ENCODE results near the gene AGBL3. TPM values are rescaled to one million over a fixed set of nuclear protein-coding genes. Genes with fewer than 3 reads are reported as not detected.
A peak's percentile ranks its signal among the peaks of the same experiment; 100 is the strongest.

The AGBL3 gene
- total RNA-seq, 1 donor: 2.2 TPM

- Histone ChIP-seq H3K4me2 (ENCODE audit: insufficient read depth, low read length) (no peak overlapping the region), H2AFZ (ENCODE audit: low read length) (no peak overlapping the region), H3K79me2 (ENCODE audit: insufficient read depth, low read length) (peaks cover 26% of the 10 kb centered on the region), H4K20me1 (ENCODE audit: insufficient read depth, low read length) (peaks cover 9% of the 10 kb centered on the region), H3K27me3 (ENCODE audit: insufficient read depth, low read length) (no peaks in the 10 kb centered on the region), H3K36me3 (ENCODE audit: insufficient read depth, low read length) (peaks cover 94% of the 10 kb centered on the region), H3K27ac (ENCODE audit: low read depth, low read length) (peak overlapping the region; percentile 70), H3K4me1 (ENCODE audit: insufficient read depth, low read length) (peaks cover 46% of the 10 kb centered on the region), H3K9me3 (ENCODE audit: low read depth, low read length) (no peaks in the 10 kb centered on the region), H3K4me3 (ENCODE audit: insufficient read depth, low read length) (no peak overlapping the region)
- no peak for TF ChIP-seq CTCF (IDR thresholded peaks at IDR 0.05; ENCODE audit: extremely low read depth, low read depth, low read length)
- DNase-seq (ENCODE audit: insufficient read length, low spot score, missing footprints): no peak
These were observed 45.6 kb upstream of the AGBL3 start for GRCh38 chr7:134940729-134941128.

GRCh38 chr7:134941185-134941900 lies 45.0 kb upstream of the AGBL3 start:
- no peak for TF ChIP-seq CTCF (IDR thresholded peaks at IDR 0.05; ENCODE audit: extremely low read depth, low read depth, low read length)
- Histone ChIP-seq H3K27me3 (ENCODE audit: insufficient read depth, low read length) (no peaks in the 10 kb centered on the region), H2AFZ (ENCODE audit: low read length) (no peak overlapping the region), H3K79me2 (ENCODE audit: insufficient read depth, low read length) (peaks cover 22% of the 10 kb centered on the region), H3K36me3 (ENCODE audit: insufficient read depth, low read length) (peaks cover 94% of the 10 kb centered on the region), H3K4me2 (ENCODE audit: insufficient read depth, low read length) (no peak overlapping the region), H3K4me3 (ENCODE audit: insufficient read depth, low read length) (no peak overlapping the region), H4K20me1 (ENCODE audit: insufficient read depth, low read length) (peaks cover 13% of the 10 kb centered on the region), H3K9me3 (ENCODE audit: low read depth, low read length) (no peaks in the 10 kb centered on the region), H3K4me1 (ENCODE audit: insufficient read depth, low read length) (peaks cover 46% of the 10 kb centered on the region), H3K27ac (ENCODE audit: low read depth, low read length) (peak overlapping the region; percentile 70)
- no peak for DNase-seq (ENCODE audit: insufficient read length, low spot score, missing footprints)

GRCh38 chr7:134941952-134942351 lies 44.4 kb upstream of the AGBL3 start:
- Histone ChIP-seq H3K4me2 (ENCODE audit: insufficient read depth, low read length) (no peak overlapping the region), H3K4me1 (ENCODE audit: insufficient read depth, low read length) (peaks cover 40% of the 10 kb centered on the region), H2AFZ (ENCODE audit: low read length) (no peak overlapping the region), H3K27ac (ENCODE audit: low read depth, low read length) (peak overlapping the region; percentile 70), H4K20me1 (ENCODE audit: insufficient read depth, low read length) (peaks cover 14% of the 10 kb centered on the region), H3K9me3 (ENCODE audit: low read depth, low read length) (no peaks in the 10 kb centered on the region), H3K79me2 (ENCODE audit: insufficient read depth, low read length) (peaks cover 21% of the 10 kb centered on the region), H3K4me3 (ENCODE audit: insufficient read depth, low read length) (no peak overlapping the region), H3K36me3 (ENCODE audit: insufficient read depth, low read length) (peaks cover 93% of the 10 kb centered on the region), H3K27me3 (ENCODE audit: insufficient read depth, low read length) (no peaks in the 10 kb centered on the region)
- DNase-seq (ENCODE audit: insufficient read length, low spot score, missing footprints): no peak
- TF ChIP-seq CTCF (IDR thresholded peaks at IDR 0.05; ENCODE audit: extremely low read depth, low read depth, low read length): no peak

GRCh38 chr7:134942690-134943466 lies 43.4 kb upstream of the AGBL3 start:
- peaks cover 20% of the 10 kb centered on the region for H4K20me1 ChIP-seq (ENCODE audit: insufficient read depth, low read length)
- H3K4me2 ChIP-seq (ENCODE audit: insufficient read depth, low read length): no peak overlapping the region
- H3K27me3 ChIP-seq (ENCODE audit: insufficient read depth, low read length): no peaks in the 10 kb centered on the region
- H3K79me2 ChIP-seq (ENCODE audit: insufficient read depth, low read length): peaks cover 24% of the 10 kb centered on the region
- no peak for DNase-seq (ENCODE audit: insufficient read length, low spot score, missing footprints)
- no peak overlapping the region for H2AFZ ChIP-seq (ENCODE audit: low read length)
- H3K9me3 ChIP-seq (ENCODE audit: low read depth, low read length): no peaks in the 10 kb centered on the region
- no peak overlapping the region for H3K27ac ChIP-seq (ENCODE audit: low read depth, low read length)
- no peak for TF ChIP-seq CTCF (IDR thresholded peaks at IDR 0.05; ENCODE audit: extremely low read depth, low read depth, low read length)
- no peak overlapping the region for H3K4me3 ChIP-seq (ENCODE audit: insufficient read depth, low read length)
- H3K4me1 ChIP-seq (ENCODE audit: insufficient read depth, low read length): peaks cover 37% of the 10 kb centered on the region
- peaks cover 93% of the 10 kb centered on the region for H3K36me3 ChIP-seq (ENCODE audit: insufficient read depth, low read length)

All from osteoblast (primary cell).